Measurements from ENCODE around the gene DMWD. TPM values are rescaled to one million over a fixed set of nuclear protein-coding genes. Genes with fewer than 3 reads are reported as not detected.

Gene DMWD
- polyA plus RNA-seq, 1 of the 3 experiments (the other 2 are of a cell fraction): 40.6 TPM

DNA sequence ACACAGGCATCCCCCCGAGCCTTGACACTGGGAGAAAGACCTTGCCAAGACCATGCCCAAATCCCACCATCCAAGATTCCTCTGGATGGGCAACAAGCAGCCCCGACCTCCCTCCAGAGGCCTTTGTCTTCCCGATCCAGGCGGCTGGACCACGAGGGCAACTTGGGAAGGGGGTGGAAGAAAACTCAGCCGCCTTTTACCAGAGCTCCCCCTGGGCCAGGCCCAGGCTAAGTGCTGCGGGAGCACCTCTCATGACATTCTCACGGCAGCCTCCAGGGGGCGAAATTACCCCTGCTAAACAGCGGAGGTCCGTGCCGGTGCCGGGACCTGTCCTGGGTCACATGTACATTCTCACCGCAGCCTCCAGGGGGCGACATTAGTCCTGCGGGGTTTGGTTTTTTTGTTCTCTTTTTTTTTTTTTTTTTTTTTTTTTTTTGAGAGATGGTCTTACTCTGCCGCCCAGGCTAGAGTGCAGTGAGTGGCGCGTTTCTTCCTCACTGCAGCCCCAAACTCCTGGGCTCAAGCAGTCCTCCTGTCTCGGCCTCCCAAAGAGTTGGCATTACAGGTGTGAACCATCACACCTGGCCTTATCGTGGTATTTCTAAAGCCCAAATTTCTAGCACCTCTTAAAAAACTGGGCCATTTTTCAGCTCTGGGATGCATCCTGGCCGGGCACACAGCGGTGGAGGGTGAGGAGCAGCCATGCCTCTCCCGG lies 24.5 kb upstream of the DMWD start (continued):
- TF ChIP-seq, protein P1, sequence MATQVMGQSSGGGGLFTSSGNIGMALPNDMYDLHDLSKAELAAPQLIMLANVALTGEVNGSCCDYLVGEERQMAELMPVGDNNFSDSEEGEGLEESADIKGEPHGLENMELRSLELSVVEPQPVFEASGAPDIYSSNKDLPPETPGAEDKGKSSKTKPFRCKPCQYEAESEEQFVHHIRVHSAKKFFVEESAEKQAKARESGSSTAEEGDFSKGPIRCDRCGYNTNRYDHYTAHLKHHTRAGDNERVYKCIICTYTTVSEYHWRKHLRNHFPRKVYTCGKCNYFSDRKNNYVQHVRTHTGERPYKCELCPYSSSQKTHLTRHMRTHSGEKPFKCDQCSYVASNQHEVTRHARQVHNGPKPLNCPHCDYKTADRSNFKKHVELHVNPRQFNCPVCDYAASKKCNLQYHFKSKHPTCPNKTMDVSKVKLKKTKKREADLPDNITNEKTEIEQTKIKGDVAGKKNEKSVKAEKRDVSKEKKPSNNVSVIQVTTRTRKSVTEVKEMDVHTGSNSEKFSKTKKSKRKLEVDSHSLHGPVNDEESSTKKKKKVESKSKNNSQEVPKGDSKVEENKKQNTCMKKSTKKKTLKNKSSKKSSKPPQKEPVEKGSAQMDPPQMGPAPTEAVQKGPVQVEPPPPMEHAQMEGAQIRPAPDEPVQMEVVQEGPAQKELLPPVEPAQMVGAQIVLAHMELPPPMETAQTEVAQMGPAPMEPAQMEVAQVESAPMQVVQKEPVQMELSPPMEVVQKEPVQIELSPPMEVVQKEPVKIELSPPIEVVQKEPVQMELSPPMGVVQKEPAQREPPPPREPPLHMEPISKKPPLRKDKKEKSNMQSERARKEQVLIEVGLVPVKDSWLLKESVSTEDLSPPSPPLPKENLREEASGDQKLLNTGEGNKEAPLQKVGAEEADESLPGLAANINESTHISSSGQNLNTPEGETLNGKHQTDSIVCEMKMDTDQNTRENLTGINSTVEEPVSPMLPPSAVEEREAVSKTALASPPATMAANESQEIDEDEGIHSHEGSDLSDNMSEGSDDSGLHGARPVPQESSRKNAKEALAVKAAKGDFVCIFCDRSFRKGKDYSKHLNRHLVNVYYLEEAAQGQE (IDR thresholded peaks at IDR 0.05; ENCODE audit: low read depth, low read length): no peak
- TF ChIP-seq FOXM1 (IDR thresholded peaks at IDR 0.05; ENCODE audit: low read depth) (no peak), RAD21 (IDR thresholded peaks at IDR 0.05; ENCODE audit: low read length) (peak; percentile 82), MXI1 (IDR thresholded peaks at IDR 0.05; ENCODE audit: low read depth, low read length) (peak; percentile 89), EP300 (IDR thresholded peaks at IDR 0.05; ENCODE audit: borderline replicate concordance in 1 of 2, low read depth in 1 of 2, low read length in 1 of 2) (no peak), CHD2 (IDR thresholded peaks at IDR 0.05; ENCODE audit: low read length, partially characterized antibody) (no peak), NRF1 (IDR thresholded peaks at IDR 0.05; ENCODE audit: low read depth, low read length) (no peak), YY1 (IDR thresholded peaks at IDR 0.05; ENCODE audit: low read depth) (no peak), SIN3A (IDR thresholded peaks at IDR 0.05; ENCODE audit: borderline replicate concordance, low read depth, low read length) (peak; percentile 56; the same call in 1 of the 2 replicates), TCF12 (IDR thresholded peaks at IDR 0.05) (no peak), RFX5 (IDR thresholded peaks at IDR 0.05; ENCODE audit: low read length) (peak; percentile 59; the same call in 1 of the 2 replicates), TAF1 (IDR thresholded peaks at IDR 0.05; ENCODE audit: borderline replicate concordance, low read depth, low read length) (no peak), FOSL2 (IDR thresholded peaks at IDR 0.05; ENCODE audit: borderline replicate concordance, low read depth) (peak; percentile 10; the same call in 1 of the 2 replicates), SMC3 (IDR thresholded peaks at IDR 0.05; ENCODE audit: low read depth, low read length) (peak; percentile 75), RCOR1 (IDR thresholded peaks at IDR 0.05; ENCODE audit: low read length) (no peak)
- TF ChIP-seq, protein P2, sequence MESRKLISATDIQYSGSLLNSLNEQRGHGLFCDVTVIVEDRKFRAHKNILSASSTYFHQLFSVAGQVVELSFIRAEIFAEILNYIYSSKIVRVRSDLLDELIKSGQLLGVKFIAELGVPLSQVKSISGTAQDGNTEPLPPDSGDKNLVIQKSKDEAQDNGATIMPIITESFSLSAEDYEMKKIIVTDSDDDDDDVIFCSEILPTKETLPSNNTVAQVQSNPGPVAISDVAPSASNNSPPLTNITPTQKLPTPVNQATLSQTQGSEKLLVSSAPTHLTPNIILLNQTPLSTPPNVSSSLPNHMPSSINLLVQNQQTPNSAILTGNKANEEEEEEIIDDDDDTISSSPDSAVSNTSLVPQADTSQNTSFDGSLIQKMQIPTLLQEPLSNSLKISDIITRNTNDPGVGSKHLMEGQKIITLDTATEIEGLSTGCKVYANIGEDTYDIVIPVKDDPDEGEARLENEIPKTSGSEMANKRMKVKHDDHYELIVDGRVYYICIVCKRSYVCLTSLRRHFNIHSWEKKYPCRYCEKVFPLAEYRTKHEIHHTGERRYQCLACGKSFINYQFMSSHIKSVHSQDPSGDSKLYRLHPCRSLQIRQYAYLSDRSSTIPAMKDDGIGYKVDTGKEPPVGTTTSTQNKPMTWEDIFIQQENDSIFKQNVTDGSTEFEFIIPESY (IDR thresholded peaks at IDR 0.05; ENCODE audit: borderline replicate concordance, low read depth): no peak
- TF ChIP-seq, protein P3, sequence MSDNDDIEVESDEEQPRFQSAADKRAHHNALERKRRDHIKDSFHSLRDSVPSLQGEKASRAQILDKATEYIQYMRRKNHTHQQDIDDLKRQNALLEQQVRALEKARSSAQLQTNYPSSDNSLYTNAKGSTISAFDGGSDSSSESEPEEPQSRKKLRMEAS (IDR thresholded peaks at IDR 0.05; ENCODE audit: low read depth): peak; percentile 81; the same call in 1 of the 2 replicates
- TF ChIP-seq, protein P4, sequence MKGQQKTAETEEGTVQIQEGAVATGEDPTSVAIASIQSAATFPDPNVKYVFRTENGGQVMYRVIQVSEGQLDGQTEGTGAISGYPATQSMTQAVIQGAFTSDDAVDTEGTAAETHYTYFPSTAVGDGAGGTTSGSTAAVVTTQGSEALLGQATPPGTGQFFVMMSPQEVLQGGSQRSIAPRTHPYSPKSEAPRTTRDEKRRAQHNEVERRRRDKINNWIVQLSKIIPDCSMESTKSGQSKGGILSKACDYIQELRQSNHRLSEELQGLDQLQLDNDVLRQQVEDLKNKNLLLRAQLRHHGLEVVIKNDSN (IDR thresholded peaks at IDR 0.05; ENCODE audit: borderline replicate concordance, low read depth): peak; percentile 77; the same call in 1 of the 2 replicates
- TF ChIP-seq, protein P5, sequence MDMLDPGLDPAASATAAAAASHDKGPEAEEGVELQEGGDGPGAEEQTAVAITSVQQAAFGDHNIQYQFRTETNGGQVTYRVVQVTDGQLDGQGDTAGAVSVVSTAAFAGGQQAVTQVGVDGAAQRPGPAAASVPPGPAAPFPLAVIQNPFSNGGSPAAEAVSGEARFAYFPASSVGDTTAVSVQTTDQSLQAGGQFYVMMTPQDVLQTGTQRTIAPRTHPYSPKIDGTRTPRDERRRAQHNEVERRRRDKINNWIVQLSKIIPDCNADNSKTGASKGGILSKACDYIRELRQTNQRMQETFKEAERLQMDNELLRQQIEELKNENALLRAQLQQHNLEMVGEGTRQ (IDR thresholded peaks at IDR 0.05; ENCODE audit: borderline replicate concordance, low read depth, low read length): no peak; the same call in 1 of the 2 replicates
- TF ChIP-seq, protein P6, sequence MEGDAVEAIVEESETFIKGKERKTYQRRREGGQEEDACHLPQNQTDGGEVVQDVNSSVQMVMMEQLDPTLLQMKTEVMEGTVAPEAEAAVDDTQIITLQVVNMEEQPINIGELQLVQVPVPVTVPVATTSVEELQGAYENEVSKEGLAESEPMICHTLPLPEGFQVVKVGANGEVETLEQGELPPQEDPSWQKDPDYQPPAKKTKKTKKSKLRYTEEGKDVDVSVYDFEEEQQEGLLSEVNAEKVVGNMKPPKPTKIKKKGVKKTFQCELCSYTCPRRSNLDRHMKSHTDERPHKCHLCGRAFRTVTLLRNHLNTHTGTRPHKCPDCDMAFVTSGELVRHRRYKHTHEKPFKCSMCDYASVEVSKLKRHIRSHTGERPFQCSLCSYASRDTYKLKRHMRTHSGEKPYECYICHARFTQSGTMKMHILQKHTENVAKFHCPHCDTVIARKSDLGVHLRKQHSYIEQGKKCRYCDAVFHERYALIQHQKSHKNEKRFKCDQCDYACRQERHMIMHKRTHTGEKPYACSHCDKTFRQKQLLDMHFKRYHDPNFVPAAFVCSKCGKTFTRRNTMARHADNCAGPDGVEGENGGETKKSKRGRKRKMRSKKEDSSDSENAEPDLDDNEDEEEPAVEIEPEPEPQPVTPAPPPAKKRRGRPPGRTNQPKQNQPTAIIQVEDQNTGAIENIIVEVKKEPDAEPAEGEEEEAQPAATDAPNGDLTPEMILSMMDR (IDR thresholded peaks at IDR 0.05): peak; percentile 99

Data from SK-N-SH (cell line).